SH-SY5Y (cell line): ENCODE measurements around the gene SCAPER.

Experiments
- GATA2 ChIP-seq: IDR thresholded peaks from 2 replicates; pipeline ENCODE4 v1.6.1; 2011; ENCODE audit warnings: mild to moderate bottlenecking, low read depth, low read length
- GATA3 ChIP-seq: IDR thresholded peaks from 2 replicates; pipeline ENCODE4 v1.6.1; 2011; ENCODE audit warnings: low read depth, mild to moderate bottlenecking, low read length, moderate library complexity

GRCh38 chr15:76533060-76533820, 371.9 kb downstream of the SCAPER start:
- TF ChIP-seq GATA2 (no peak), GATA3 (no peak)
